CD14-positive monocyte (primary cell): ENCODE measurements around the gene STK36. TPM values are rescaled to one million over a fixed set of nuclear protein-coding genes. Genes with fewer than 3 reads are reported as not detected.

Source experiments
- DNase-seq, 3 donors: peaks; one replicate each; pipeline ENCODE4 v3.0.0-alpha.2; 2011 to 2022
- H2AFZ ChIP-seq: 2 replicates; pipeline ENCODE4 v1.6.0; 2012; ENCODE audit warnings: mild to moderate bottlenecking, low read depth, low read length, inconsistent platforms; ENCODE audit not compliant: insufficient read depth, poor library complexity, severe bottlenecking
- H3K27ac ChIP-seq, 2 donors: 1 replicate in 1 of 2; 2 replicates in 1 of 2; pipeline ENCODE4 v1.5.1; 2012 to 2013; ENCODE audit warnings: low read length in 2 of 2, control low read depth in 1 of 2, inconsistent platforms in 1 of 2, low read depth in 1 of 2, mild to moderate bottlenecking in 1 of 2
- H3K27me3 ChIP-seq, 2 donors: one replicate each; pipeline versions ENCODE4 v1.6.0 to v1.6.1; 2011 to 2013; ENCODE audit warnings: low read length in 2 of 2; ENCODE audit not compliant: control insufficient read depth in 2 of 2, insufficient read depth in 2 of 2
- H3K36me3 ChIP-seq, 2 donors: replicated peaks in 1 of 2; 1 replicate in 1 of 2; 2 replicates in 1 of 2; pipeline versions ENCODE4 v1.5.1 to v1.6.1; 2012 to 2013; ENCODE audit warnings: low read length in 2 of 2, control low read depth in 1 of 2, inconsistent platforms in 1 of 2, mild to moderate bottlenecking in 1 of 2; ENCODE audit not compliant: insufficient read depth in 2 of 2, control insufficient read depth in 1 of 2
- H3K4me1 ChIP-seq, 2 donors: 1 replicate in 1 of 2; 2 replicates in 1 of 2; pipeline versions ENCODE4 v1.5.1 to v1.6.1; 2012 to 2013; ENCODE audit warnings: low read length in 2 of 2, control low read depth in 1 of 2, inconsistent platforms in 1 of 2, mild to moderate bottlenecking in 1 of 2, moderate library complexity in 1 of 2; ENCODE audit not compliant: insufficient read depth in 2 of 2, control insufficient read depth in 1 of 2
- H3K4me2 ChIP-seq: replicated peaks from 2 replicates; pipeline ENCODE3; 2012; ENCODE audit warnings: low read length, moderate library complexity, mild to moderate bottlenecking; ENCODE audit not compliant: poor library complexity, severe bottlenecking; ENCODE audit errors: extremely low read depth
- H3K4me3 ChIP-seq, 3 experiments: fragments of 200-600 bp in 1 of 3; sonication (generic) in 1 of 3; replicated peaks in 1 of 3; 1 replicate in 2 of 3; 2 replicates in 1 of 3; pipeline ENCODE4 v1.5.1; 2011 to 2013; ENCODE audit warnings: low read length in 3 of 3, mild to moderate bottlenecking in 3 of 3, control low read depth in 2 of 3, low read depth in 2 of 3, inconsistent platforms in 1 of 3, moderate library complexity in 1 of 3
- H3K79me2 ChIP-seq: 2 replicates; pipeline ENCODE4 v1.6.0; 2012; ENCODE audit warnings: mild to moderate bottlenecking, control low read depth, inconsistent platforms, low read length, moderate library complexity; ENCODE audit not compliant: insufficient read depth
- H3K9ac ChIP-seq: 2 replicates; pipeline ENCODE4 v1.6.0; 2017; ENCODE audit warnings: low read length, mild to moderate bottlenecking; ENCODE audit not compliant: insufficient read depth, poor library complexity, severe bottlenecking
- H3K9me3 ChIP-seq, 2 donors: replicated peaks in 1 of 2; 1 replicate in 1 of 2; 2 replicates in 1 of 2; pipeline versions ENCODE4 v1.5.1 to v1.6.1; 2012 to 2013; ENCODE audit warnings: low read length in 2 of 2, control low read depth in 1 of 2; ENCODE audit not compliant: control insufficient read depth in 1 of 2, insufficient read depth in 1 of 2
- H4K20me1 ChIP-seq: 2 replicates; pipeline ENCODE4 v1.6.0; 2012; ENCODE audit warnings: mild to moderate bottlenecking, low read length, control low read depth, moderate library complexity; ENCODE audit not compliant: insufficient read depth
- H3K27ac Mint-ChIP-seq, 7 donors: one replicate each; pipeline ENCODE4 v1.8.0; 2020; ENCODE audit warnings: mild to moderate bottlenecking in 7 of 7, mixed read lengths in 7 of 7, moderate library complexity in 6 of 7, inconsistent platforms in 2 of 7
- H3K27me3 Mint-ChIP-seq, 3 donors: one replicate each; pipeline ENCODE4 v1.8.0; 2021 to 2022; ENCODE audit warnings: low read depth in 3 of 3, mild to moderate bottlenecking in 3 of 3, mixed read lengths in 3 of 3, moderate library complexity in 3 of 3, inconsistent platforms in 1 of 3
- H3K36me3 Mint-ChIP-seq, 2 donors: one replicate each; pipeline ENCODE4 v1.8.0; 2020; ENCODE audit warnings: mixed read lengths in 2 of 2, inconsistent platforms in 1 of 2, mild to moderate bottlenecking in 1 of 2
- H3K4me1 Mint-ChIP-seq: one replicate; pipeline ENCODE4 v1.8.0; 2020; ENCODE audit warnings: mild to moderate bottlenecking, mixed read lengths
- H3K4me3 Mint-ChIP-seq, 2 donors: one replicate each; pipeline ENCODE4 v1.8.0; 2020; ENCODE audit warnings: mild to moderate bottlenecking in 2 of 2, mixed read lengths in 2 of 2, moderate library complexity in 1 of 2
- H3K9me3 Mint-ChIP-seq, 7 donors: one replicate each; pipeline ENCODE4 v1.8.0; 2020 to 2022; ENCODE audit warnings: mixed read lengths in 7 of 7, mild to moderate bottlenecking in 6 of 7, moderate library complexity in 6 of 7, inconsistent platforms in 2 of 7
- CTCF ChIP-seq: fragments of 200-600 bp; IDR thresholded peaks from one replicate; pipeline ENCODE4 v1.8.0; 2022; ENCODE audit warnings: antibody characterized with exemption, mild to moderate bottlenecking
- WGBS: methylation state at CpG from one replicate; pipeline ENCODE4 v1.1.5; 2013; ENCODE audit warnings: missing lambda C conversion rate; ENCODE audit not compliant: insufficient coverage; 5-methylcytosine and 5-hydroxymethylcytosine counted together
- intact Hi-C, 2 donors: fragments of 100-400 bp; cut with micrococcal nuclease; formaldehyde crosslinking; loops; one replicate each; pipeline versions ENCODE4 v1.15.0 to v1.15.1; 2023
- polyA plus RNA-seq, 3 donors: library from polyadenylated mRNA; depleted of rRNA in 1 of 3; unstranded in 2 of 3; stranded (reverse) in 1 of 3; fragments of 300-500 nt in 2 of 3; fragments of >200 nt in 1 of 3; fragmentation: Illumina TruSeq in 2 of 3; gene quantifications; 1 replicate in 2 of 3; 2 replicates in 1 of 3; pipeline ENCODE4 v1.2.3, GENCODE V29; 2012 to 2021

Gene STK36
- polyA plus RNA-seq, 3 donors, result 1.3 to 36.2 (median 3.3) TPM

GRCh38 chr2:218733171-218734021, 61.5 kb downstream of the STK36 start:
- Histone ChIP-seq H3K4me2 (peak overlapping the region; percentile 6), H3K4me3 (peak overlapping the region in 1 of 3 experiments; percentile 8), H4K20me1 (no peaks in the 10 kb centered on the region), H3K79me2 (peaks cover 59% of the 10 kb centered on the region), H3K27me3 (no peaks in the 10 kb centered on the region), H3K9ac (peak overlapping the region; percentile 70), H3K4me1 (peaks cover 51 to 54% of the 10 kb centered on the region in 2 donors), H3K36me3 (peaks cover 16 to 20% of the 10 kb centered on the region in 2 donors), H3K9me3 (no peaks in the 10 kb centered on the region), H3K27ac (peak overlapping the region; percentile 95 to 99), H2AFZ (no peak overlapping the region)
- peaks cover 0 to 12% (median 4%) of the 10 kb centered on the region in 7 donors for H3K9me3 Mint-ChIP-seq
- intact Hi-C loops, result loop anchor here in 1 of 2 donors (1.0 to 5.0 kb wide), 3 partner anchors 11 to 104 kb away; no protein-coding TSS in a partner anchor
- H3K36me3 Mint-ChIP-seq, result peaks cover 49 to 57% of the 10 kb centered on the region in 2 donors
- peaks cover 0 to 1% (median 0%) of the 10 kb centered on the region in 3 donors for H3K27me3 Mint-ChIP-seq
- peak overlapping the region; percentile 98 to 100 (median 100) for H3K27ac Mint-ChIP-seq
- TF ChIP-seq CTCF, result no peak
- no CpG with 5 or more reads among the region's 6 CpGs for WGBS
- peak overlapping the region; percentile 31 to 57 for H3K4me3 Mint-ChIP-seq
- peaks cover 67% of the 10 kb centered on the region for H3K4me1 Mint-ChIP-seq
- peak; percentile 98 to 100 (median 98) for DNase-seq

GRCh38 chr2:218734190-218734975, 62.5 kb downstream of the STK36 start:
- H3K4me1 Mint-ChIP-seq, result peaks cover 63% of the 10 kb centered on the region
- peak overlapping the region in 1 of 3 experiments; percentile 18 for H3K4me3 ChIP-seq
- peaks cover 56 to 62% of the 10 kb centered on the region in 2 donors for H3K36me3 Mint-ChIP-seq

More at GRCh38 chr2:218734190-218734975, 62.5 kb downstream of the STK36 start:
- Histone ChIP-seq H3K4me2 (peak overlapping the region; percentile 17), H3K9me3 (no peaks in the 10 kb centered on the region), H3K4me1 (peaks cover 51 to 53% of the 10 kb centered on the region in 2 donors), H3K36me3 (peaks cover 23 to 30% of the 10 kb centered on the region in 2 donors), H3K27me3 (no peaks in the 10 kb centered on the region), H4K20me1 (no peaks in the 10 kb centered on the region), H3K9ac (peak overlapping the region; percentile 70), H2AFZ (no peak overlapping the region), H3K27ac (peak overlapping the region; percentile 95 to 99), H3K79me2 (peaks cover 49% of the 10 kb centered on the region)
- Mint-ChIP-seq H3K9me3 (peaks cover 0 to 12% (median 4%) of the 10 kb centered on the region in 7 donors), H3K27me3 (peaks cover 0 to 1% (median 0%) of the 10 kb centered on the region in 3 donors), H3K4me3 (peak overlapping the region in 1 of 2 donors; percentile 75), H3K27ac (peak overlapping the region; percentile 98 to 100 (median 100))
- intact Hi-C loops, result loop anchor here in 1 of 2 donors (5.0 kb wide), 2 partner anchors 88 to 103 kb away; no protein-coding TSS in a partner anchor
- DNase-seq, result peak; percentile 48 to 80 (median 70)
- TF ChIP-seq CTCF, result no peak
- WGBS, result 100% methylated on average over 1 of the region's 8 CpGs
